Measurements from ENCODE around the gene EXOC3L4. TPM values are rescaled to one million over a fixed set of nuclear protein-coding genes. Genes with fewer than 3 reads are reported as not detected.

EXOC3L4 gene
- total and polyA plus RNA-seq, 2 donors (not counting 1 experiment from before 2014, with no cell fraction given): not detected

GRCh38 chr14:103134919-103135318 is 40.4 kb downstream of the EXOC3L4 start:
- no peaks in the 10 kb centered on the region for H3K36me3 ChIP-seq (replicated peaks in 1 of 2; ENCODE audit: control extremely low read depth in 1 of 2, control insufficient read depth in 1 of 2, extremely low read depth in 1 of 2, insufficient read depth in 2 of 2, low read length in 1 of 2)
- Mint-ChIP-seq H3K27me3 (peaks cover 3% of the 10 kb centered on the region), H3K9me3 (ENCODE audit: insufficient read depth) (no peaks in the 10 kb centered on the region), H3K27ac (no peak overlapping the region), H3K4me1 (no peaks in the 10 kb centered on the region), H3K4me3 (no peak overlapping the region)
- H3K27ac ChIP-seq (ENCODE audit: low read length in 2 of 2): no peak overlapping the region
- ChIA-PET CTCF (no interaction called here), POLR2A (no interaction called here)
- H3K9me3 ChIP-seq (ENCODE audit: control extremely low read depth in 1 of 3, control insufficient read depth in 2 of 3, insufficient read depth in 1 of 3, low read length in 2 of 3): no peaks in the 10 kb centered on the region
- H3K9ac ChIP-seq (ENCODE audit: low read length): no peak overlapping the region
- no peak overlapping the region for H2AFZ ChIP-seq (ENCODE audit: insufficient read depth, low read depth, low read length, poor library complexity, severe bottlenecking)
- intact Hi-C loops (cut with micrococcal nuclease): no loop called here
- H3K27me3 ChIP-seq (replicated peaks in 1 of 4; ENCODE audit: control extremely low read depth in 1 of 4, control insufficient read depth in 3 of 4, insufficient read depth in 4 of 4, low read length in 3 of 4): peaks cover 0 to 3% (median 0%) of the 10 kb centered on the region in 4 experiments
- no peak overlapping the region for H3K4me3 ChIP-seq (ENCODE audit: control extremely low read depth in 1 of 5, extremely low read depth in 1 of 5, insufficient read depth in 1 of 5, low read depth in 2 of 5, low read length in 4 of 5)
- no peak for DNase-seq
- H3K4me2 ChIP-seq (replicated peaks; ENCODE audit: low read depth, low read length, poor library complexity, severe bottlenecking): no peak overlapping the region
- TF ChIP-seq, protein P1, sequence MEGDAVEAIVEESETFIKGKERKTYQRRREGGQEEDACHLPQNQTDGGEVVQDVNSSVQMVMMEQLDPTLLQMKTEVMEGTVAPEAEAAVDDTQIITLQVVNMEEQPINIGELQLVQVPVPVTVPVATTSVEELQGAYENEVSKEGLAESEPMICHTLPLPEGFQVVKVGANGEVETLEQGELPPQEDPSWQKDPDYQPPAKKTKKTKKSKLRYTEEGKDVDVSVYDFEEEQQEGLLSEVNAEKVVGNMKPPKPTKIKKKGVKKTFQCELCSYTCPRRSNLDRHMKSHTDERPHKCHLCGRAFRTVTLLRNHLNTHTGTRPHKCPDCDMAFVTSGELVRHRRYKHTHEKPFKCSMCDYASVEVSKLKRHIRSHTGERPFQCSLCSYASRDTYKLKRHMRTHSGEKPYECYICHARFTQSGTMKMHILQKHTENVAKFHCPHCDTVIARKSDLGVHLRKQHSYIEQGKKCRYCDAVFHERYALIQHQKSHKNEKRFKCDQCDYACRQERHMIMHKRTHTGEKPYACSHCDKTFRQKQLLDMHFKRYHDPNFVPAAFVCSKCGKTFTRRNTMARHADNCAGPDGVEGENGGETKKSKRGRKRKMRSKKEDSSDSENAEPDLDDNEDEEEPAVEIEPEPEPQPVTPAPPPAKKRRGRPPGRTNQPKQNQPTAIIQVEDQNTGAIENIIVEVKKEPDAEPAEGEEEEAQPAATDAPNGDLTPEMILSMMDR (IDR thresholded peaks at IDR 0.05): no peak
- no peak for TF ChIP-seq EZH2 (IDR thresholded peaks at IDR 0.05; ENCODE audit: borderline replicate concordance, insufficient read depth, low read depth, low read length, poor library complexity, severe bottlenecking)
- no peak for ATAC-seq (ENCODE audit: low read depth)
- no peaks in the 10 kb centered on the region for H3K79me2 ChIP-seq (ENCODE audit: control insufficient read depth, insufficient read depth, low read length)
- WGBS (ENCODE audit: insufficient coverage): 97% methylated on average over 13 of the region's 14 CpGs
- H3K4me1 ChIP-seq (ENCODE audit: control insufficient read depth in 2 of 2, insufficient read depth in 2 of 2, low read length in 2 of 2): no peaks in the 10 kb centered on the region
- H4K20me1 ChIP-seq (ENCODE audit: control insufficient read depth, insufficient read depth, low read length, poor library complexity, severe bottlenecking): no peaks in the 10 kb centered on the region

DNA sequence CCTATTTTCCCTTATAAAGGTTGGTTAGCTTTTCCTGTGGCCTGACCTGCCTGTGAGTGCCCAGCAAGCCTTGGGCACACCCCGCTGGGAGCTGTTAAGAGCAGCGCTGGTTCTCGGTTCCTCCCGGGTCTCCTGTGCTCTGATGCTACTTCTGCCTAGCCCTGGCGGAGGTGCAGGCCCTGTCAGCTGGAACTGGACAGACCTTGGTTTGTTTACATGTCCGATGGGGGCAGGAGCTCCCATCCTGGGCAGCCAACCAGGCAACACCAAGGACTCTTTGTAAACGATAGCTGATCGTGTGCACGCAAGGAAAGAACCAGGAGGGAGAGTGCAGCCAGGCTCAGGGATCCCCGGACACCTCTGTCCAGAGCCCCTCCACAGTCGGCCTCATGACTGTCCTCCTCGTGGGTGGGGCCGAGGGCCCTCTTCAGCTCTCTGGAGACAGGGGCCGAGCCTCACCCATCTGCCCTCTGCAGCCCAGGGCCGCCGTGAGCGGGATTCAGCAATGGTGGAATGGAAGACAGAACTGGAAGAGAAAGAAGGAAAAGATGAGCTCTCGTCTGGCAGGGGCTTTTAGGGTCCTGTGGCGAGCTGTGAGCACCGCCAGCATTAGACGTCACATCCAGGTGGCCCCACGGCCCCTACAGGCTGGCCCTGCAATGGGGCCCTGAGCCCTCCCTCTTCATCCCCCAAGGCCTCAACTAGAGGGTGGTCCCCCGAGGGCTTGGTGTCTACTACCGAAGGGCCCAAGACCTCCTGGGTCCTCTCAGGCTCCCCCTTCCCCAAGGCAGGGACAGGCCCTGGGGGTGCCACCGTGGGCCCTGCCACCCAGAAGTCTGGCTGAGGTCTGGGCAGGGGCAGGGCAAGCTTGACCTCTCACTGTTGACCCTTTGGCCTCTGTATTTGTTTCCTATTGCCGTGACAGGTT is 41.1 kb downstream of the EXOC3L4 start:
- 96% methylated on average over 24 of the region's 26 CpGs for whole genome bisulfite sequencing (ENCODE audit: insufficient coverage)
- TF ChIP-seq EZH2 (IDR thresholded peaks at IDR 0.05; ENCODE audit: borderline replicate concordance, insufficient read depth, low read depth, low read length, poor library complexity, severe bottlenecking): no peak
- TF ChIP-seq, protein P1 (IDR thresholded peaks at IDR 0.05): no peak
- Histone ChIP-seq H3K27ac (ENCODE audit: low read length in 2 of 2) (no peak overlapping the region), H3K4me2 (replicated peaks; ENCODE audit: low read depth, low read length, poor library complexity, severe bottlenecking) (no peak overlapping the region), H3K4me3 (ENCODE audit: control extremely low read depth in 1 of 5, extremely low read depth in 1 of 5, insufficient read depth in 1 of 5, low read depth in 2 of 5, low read length in 4 of 5) (no peak overlapping the region), H4K20me1 (ENCODE audit: control insufficient read depth, insufficient read depth, low read length, poor library complexity, severe bottlenecking) (no peaks in the 10 kb centered on the region), H2AFZ (ENCODE audit: insufficient read depth, low read depth, low read length, poor library complexity, severe bottlenecking) (no peak overlapping the region), H3K9ac (ENCODE audit: low read length) (no peak overlapping the region), H3K27me3 (replicated peaks in 1 of 4; ENCODE audit: control extremely low read depth in 1 of 4, control insufficient read depth in 3 of 4, insufficient read depth in 4 of 4, low read length in 3 of 4) (peaks cover 0 to 3% (median 0%) of the 10 kb centered on the region in 4 experiments), H3K9me3 (ENCODE audit: control extremely low read depth in 1 of 3, control insufficient read depth in 2 of 3, insufficient read depth in 1 of 3, low read length in 2 of 3) (no peaks in the 10 kb centered on the region), H3K36me3 (replicated peaks in 1 of 2; ENCODE audit: control extremely low read depth in 1 of 2, control insufficient read depth in 1 of 2, extremely low read depth in 1 of 2, insufficient read depth in 2 of 2, low read length in 1 of 2) (no peaks in the 10 kb centered on the region), H3K4me1 (ENCODE audit: control insufficient read depth in 2 of 2, insufficient read depth in 2 of 2, low read length in 2 of 2) (peaks cover 0 to 4% of the 10 kb centered on the region in 2 donors), H3K79me2 (ENCODE audit: control insufficient read depth, insufficient read depth, low read length) (no peaks in the 10 kb centered on the region)
- Mint-ChIP-seq H3K4me3 (no peak overlapping the region), H3K9me3 (ENCODE audit: insufficient read depth) (no peaks in the 10 kb centered on the region), H3K27ac (no peak overlapping the region), H3K27me3 (peaks cover 7% of the 10 kb centered on the region), H3K4me1 (peaks cover 5% of the 10 kb centered on the region)
- ChIA-PET CTCF (no interaction called here), POLR2A (no interaction called here)
- DNase-seq (no peak), ATAC-seq (ENCODE audit: low read depth) (no peak)
- intact Hi-C loops (cut with micrococcal nuclease): no loop called here

All from B cell (primary cell).